Stomach (tissue), 9 donors: Measurements from ENCODE around the gene TBX10. TPM values are rescaled to one million over a fixed set of nuclear protein-coding genes. Genes with fewer than 3 reads are reported as not detected.
"Not testable (repeated sequence)": the region's sequence is repeated elsewhere in the genome, so short reads cannot be mapped to it uniquely, and the experiment has no call there.

Experiments used
- DNase-seq, 2 donors: peaks; one replicate each; pipeline versions ENCODE4 v3.0.0 to v3.0.0-alpha.2; 2013 to 2019
- H3K27ac ChIP-seq, 5 donors: fragments of 200-600 bp in 4 of 5; sonication (generic) in 4 of 5; one replicate each; pipeline ENCODE4 v1.5.1; 2013 to 2019; ENCODE audit warnings: mild to moderate bottlenecking in 1 of 5, moderate library complexity in 1 of 5
- H3K27me3 ChIP-seq, 3 donors: fragments of 200-600 bp; sonication (generic); one replicate each; pipeline ENCODE4 v1.5.1; 2017 to 2019; ENCODE audit warnings: mixed run types in 1 of 3
- H3K36me3 ChIP-seq, 4 donors: fragments of 200-600 bp; sonication (generic); 1 replicate in 3 of 4; 2 replicates in 1 of 4; pipeline ENCODE4 v1.5.1; 2016 to 2019
- H3K4me1 ChIP-seq, 4 donors: fragments of 200-600 bp; sonication (generic); one replicate each; pipeline ENCODE4 v1.5.1; 2016 to 2019
- H3K4me3 ChIP-seq, 4 donors: fragments of 200-600 bp; sonication (generic) in 3 of 4; one replicate each; pipeline ENCODE4 v1.5.1; 2016 to 2019; ENCODE audit warnings: mild to moderate bottlenecking in 1 of 4
- H3K9me3 ChIP-seq, 4 donors: fragments of 200-600 bp; sonication (generic); one replicate each; pipeline ENCODE4 v1.5.1; 2016 to 2019
- EP300 ChIP-seq: sonication (generic); formaldehyde crosslinking; IDR thresholded peaks from one replicate; pipeline ENCODE4 v1.6.1; 2017; ENCODE audit warnings: antibody characterized with exemption
- POLR2A ChIP-seq, 4 donors: fragments of 450-650 bp; IDR thresholded peaks; one replicate each; pipeline ENCODE4 v1.6.1; 2016; ENCODE audit warnings: antibody characterized with exemption in 4 of 4, control low read depth in 2 of 4, mild to moderate bottlenecking in 1 of 4, moderate library complexity in 1 of 4
- POLR2AphosphoS5 ChIP-seq, 3 donors: sonication (generic); formaldehyde crosslinking; IDR thresholded peaks; one replicate each; pipeline ENCODE4 v1.6.1; 2016; ENCODE audit warnings: antibody characterized with exemption in 3 of 3
- WGBS, 5 donors: extraction: QIAGEN DNeasy Blood & Tissue Kit in 3 of 5; methylation state at CpG; one replicate each; pipeline versions ENCODE4 v1.1.5 to v1.1.7; 2013 to 2018; 5-methylcytosine and 5-hydroxymethylcytosine counted together
- intact Hi-C: fragments of 100-400 bp; cut with DNase I; formaldehyde crosslinking; loops from one replicate; pipeline ENCODE4 v1.15.1; 2023; ENCODE audit warnings: low total_unique reads
- polyA plus RNA-seq, 3 donors: library from polyadenylated mRNA; stranded (reverse); fragments of 200-250 nt; gene quantifications; one replicate each; pipeline ENCODE4 v1.2.3, GENCODE V29; 2013
- total RNA-seq, 5 donors: library from RNA; depleted of rRNA; stranded (reverse); fragments of >200 nt; gene quantifications; one replicate each; pipeline versions ENCODE4 v1.1.0 to v1.2.3, GENCODE V29; 2014 to 2016
- TF ChIP-seq, protein P1 (sequence below), 7 experiments: fragments of 450-650 bp in 4 of 7; fragments of 200-600 bp in 3 of 7; sonication (generic) in 3 of 7; IDR thresholded peaks; one replicate each; pipeline ENCODE4 v1.5.1; 2016 to 2019; ENCODE audit warnings: antibody characterized with exemption in 7 of 7, control low read depth in 2 of 7, mild to moderate bottlenecking in 1 of 7
- donor health status: healthy with polysubstance abuse.
- donor health status: Bipolar disorder and iron deficiency.
- donor health status: healthy.

Gene TBX10
- total and polyA plus RNA-seq, 8 donors, result not detected

DNA sequence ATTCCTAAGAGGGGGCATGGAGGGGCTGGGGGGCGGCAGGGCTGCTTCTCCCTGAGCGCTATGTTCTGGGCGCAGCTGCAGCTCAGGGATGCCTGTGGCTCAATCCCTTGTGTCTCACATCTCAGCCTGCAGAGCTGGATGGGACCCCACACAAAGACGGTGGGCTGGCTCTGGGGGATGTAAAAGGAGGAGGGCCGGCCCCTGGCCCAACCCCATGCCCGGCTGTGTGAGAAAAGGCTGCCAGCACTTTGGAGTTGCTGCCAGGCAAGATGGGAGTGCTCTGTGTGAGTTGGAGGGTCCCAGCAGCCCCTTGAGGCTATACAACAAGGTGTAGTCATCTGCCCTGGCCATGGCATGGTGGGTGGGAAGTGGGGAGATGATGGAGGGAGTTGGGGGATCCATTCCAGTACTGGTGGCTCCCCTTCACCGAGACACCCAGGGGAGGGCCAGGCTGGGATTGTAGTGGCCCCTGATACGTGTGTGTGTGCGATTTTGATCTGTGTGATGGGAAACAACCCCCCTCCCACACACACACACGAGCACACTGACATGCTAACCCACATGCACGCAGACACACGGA is 1.3 kb upstream of the TBX10 start:
- TF ChIP-seq EP300 (no peak), POLR2A (IDR thresholded peaks at IDR 0.05) (no peak), POLR2AphosphoS5 (IDR thresholded peaks at IDR 0.05) (no peak)
- TF ChIP-seq, protein P1, sequence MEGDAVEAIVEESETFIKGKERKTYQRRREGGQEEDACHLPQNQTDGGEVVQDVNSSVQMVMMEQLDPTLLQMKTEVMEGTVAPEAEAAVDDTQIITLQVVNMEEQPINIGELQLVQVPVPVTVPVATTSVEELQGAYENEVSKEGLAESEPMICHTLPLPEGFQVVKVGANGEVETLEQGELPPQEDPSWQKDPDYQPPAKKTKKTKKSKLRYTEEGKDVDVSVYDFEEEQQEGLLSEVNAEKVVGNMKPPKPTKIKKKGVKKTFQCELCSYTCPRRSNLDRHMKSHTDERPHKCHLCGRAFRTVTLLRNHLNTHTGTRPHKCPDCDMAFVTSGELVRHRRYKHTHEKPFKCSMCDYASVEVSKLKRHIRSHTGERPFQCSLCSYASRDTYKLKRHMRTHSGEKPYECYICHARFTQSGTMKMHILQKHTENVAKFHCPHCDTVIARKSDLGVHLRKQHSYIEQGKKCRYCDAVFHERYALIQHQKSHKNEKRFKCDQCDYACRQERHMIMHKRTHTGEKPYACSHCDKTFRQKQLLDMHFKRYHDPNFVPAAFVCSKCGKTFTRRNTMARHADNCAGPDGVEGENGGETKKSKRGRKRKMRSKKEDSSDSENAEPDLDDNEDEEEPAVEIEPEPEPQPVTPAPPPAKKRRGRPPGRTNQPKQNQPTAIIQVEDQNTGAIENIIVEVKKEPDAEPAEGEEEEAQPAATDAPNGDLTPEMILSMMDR (IDR thresholded peaks at IDR 0.05), result no peak
- Histone ChIP-seq H3K27ac (no peak overlapping the region), H3K4me1 (peaks cover 0 to 6% (median 2%) of the 10 kb centered on the region in 4 donors), H3K36me3 (no peaks in the 10 kb centered on the region), H3K27me3 (peaks cover 0 to 34% (median 6%) of the 10 kb centered on the region in 3 donors), H3K9me3 (no peaks in the 10 kb centered on the region), H3K4me3 (no peak overlapping the region)
- no peak for DNase-seq
- 62 to 81% (median 78%) methylated on average over 10 to 12 of the region's 12 CpGs for WGBS, 5 donors
- intact Hi-C loops, result no loop called here

DNA sequence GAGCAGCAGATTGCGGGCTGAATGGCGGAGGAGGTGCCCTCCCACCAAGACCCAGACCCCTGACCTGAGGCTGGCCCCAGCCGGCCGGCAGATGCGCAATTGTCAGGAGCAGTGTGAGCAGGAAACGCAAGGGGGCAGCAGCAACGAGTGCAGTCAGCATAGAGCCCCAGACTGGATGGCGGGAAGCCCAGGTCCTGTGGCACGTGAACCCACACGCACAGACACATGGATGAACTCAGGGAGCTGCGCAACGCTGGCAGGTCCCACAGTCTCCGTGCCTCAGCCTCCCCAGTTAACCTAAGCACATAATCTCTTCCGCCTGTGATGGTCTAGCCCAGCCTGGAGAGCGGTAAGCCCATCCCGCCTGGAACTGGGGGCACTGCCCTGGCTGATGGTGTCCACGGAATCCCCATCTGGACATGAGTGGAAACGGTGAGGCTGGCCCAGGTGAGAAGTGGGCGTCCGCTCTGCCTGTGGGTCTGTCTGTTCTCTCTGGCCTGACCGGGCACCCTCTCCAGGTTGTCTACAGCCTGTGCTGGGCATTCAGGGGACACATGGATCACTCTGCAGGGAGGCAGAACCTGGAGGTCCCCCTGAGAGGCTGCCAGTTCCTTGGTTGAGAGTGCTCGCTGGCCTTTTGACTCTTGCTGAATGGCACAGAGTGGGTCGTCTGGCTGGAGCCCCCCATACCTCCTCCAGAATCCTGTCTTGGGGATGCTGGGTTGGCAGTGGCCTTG is 626 bp upstream of the TBX10 start:
- H3K4me3 ChIP-seq, result no peak overlapping the region
- peaks cover 0 to 28% (median 6%) of the 10 kb centered on the region in 3 donors for H3K27me3 ChIP-seq
- no peaks in the 10 kb centered on the region for H3K36me3 ChIP-seq
- no peak for TF ChIP-seq EP300
- TF ChIP-seq, protein P1 (IDR thresholded peaks at IDR 0.05), result peak in 5 of 7 experiments; percentile 50 to 67 (median 62)
- TF ChIP-seq POLR2A (IDR thresholded peaks at IDR 0.05), result no peak
- TF ChIP-seq POLR2AphosphoS5 (IDR thresholded peaks at IDR 0.05), result peak in 1 of 3 donors; percentile 13
- peaks cover 0 to 6% (median 2%) of the 10 kb centered on the region in 4 donors for H3K4me1 ChIP-seq
- 41 to 52% (median 47%) methylated on average over 16 to 23 of the region's 23 CpGs for WGBS, 5 donors
- H3K9me3 ChIP-seq, result no peaks in the 10 kb centered on the region
- DNase-seq, result peak; percentile 79 to 83
- intact Hi-C loops, result no loop called here
- no peak overlapping the region for H3K27ac ChIP-seq

GRCh38 chr11:67638535-67639437 is 777 bp downstream of the TBX10 start:
- no peak for TF ChIP-seq POLR2A (IDR thresholded peaks at IDR 0.05)
- TF ChIP-seq POLR2AphosphoS5 (IDR thresholded peaks at IDR 0.05), result no peak
- TF ChIP-seq, protein P1 (IDR thresholded peaks at IDR 0.05), result no peak
- no peak for TF ChIP-seq EP300
- H3K27me3 ChIP-seq, result peaks cover 0 to 28% (median 6%) of the 10 kb centered on the region in 3 donors
- H3K9me3 ChIP-seq, result no peaks in the 10 kb centered on the region
- no peak for DNase-seq
- H3K4me1 ChIP-seq, result peaks cover 0 to 11% (median 2%) of the 10 kb centered on the region in 4 donors
- H3K36me3 ChIP-seq, result no peaks in the 10 kb centered on the region
- no peak overlapping the region for H3K27ac ChIP-seq
- intact Hi-C loops, result no loop called here
- WGBS, 5 donors, result 85 to 94% (median 89%) methylated on average over 9 to 24 of the region's 24 CpGs
- H3K4me3 ChIP-seq, result no peak overlapping the region

DNA sequence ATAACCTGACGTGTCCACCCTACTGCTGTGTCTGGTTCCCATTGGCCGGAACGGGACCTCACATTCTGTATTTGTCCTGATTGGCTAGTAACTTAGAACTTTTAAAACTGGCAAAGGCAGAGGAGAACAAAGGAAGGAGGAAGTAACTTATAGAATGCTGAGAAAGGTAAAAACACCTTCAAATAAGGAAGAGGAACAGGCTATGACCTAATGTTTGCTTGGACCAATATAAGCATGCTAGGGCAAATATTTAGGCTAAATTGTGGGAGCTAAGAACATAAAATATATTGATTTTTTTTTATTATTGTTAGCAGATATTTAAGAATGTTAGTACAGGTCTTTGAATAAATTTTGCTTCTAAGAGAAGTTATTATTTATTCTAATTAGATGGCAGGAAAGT is 2.1 kb downstream of the TBX10 start:
- H3K9me3 ChIP-seq, DNase-seq: not testable (repeated sequence)

More for the DNA sequence above, 2.1 kb downstream of the TBX10 start:
- WGBS, 5 donors, result 53 to 73% (median 61%) methylated on average over 3 of the region's 3 CpGs
- H3K4me3 ChIP-seq, intact Hi-C loops, H3K36me3 ChIP-seq: not testable (repeated sequence)
- Histone ChIP-seq H3K27ac (peak overlapping the region in 2 of 5 donors; percentile 19 to 50), H3K4me1 (peaks cover 0 to 24% (median 11%) of the 10 kb centered on the region in 4 donors), H3K27me3 (peaks cover 0 to 28% (median 6%) of the 10 kb centered on the region in 3 donors)
